Activated T-cell treated with anti-CD3 and anti-CD28 coated beads, Interleukin-2, amount 50 U/mL, for 48 hours (primary cell): ENCODE results near the gene GRP.
A peak's percentile ranks its signal among the peaks of the same experiment; 100 is the strongest.
"Not testable (repeated sequence)": the region's sequence is repeated elsewhere in the genome, so short reads cannot be mapped to it uniquely, and the experiment has no call there.

ENCODE experiments used
- DNase-seq, 2 experiments: peaks; one replicate each; pipeline ENCODE4 v3.0.0-alpha.2; 2020

GRP gene

GRCh38 chr18:59229701-59230443 is 9.9 kb downstream of the GRP start:
- DNase-seq, result no peak

DNA sequence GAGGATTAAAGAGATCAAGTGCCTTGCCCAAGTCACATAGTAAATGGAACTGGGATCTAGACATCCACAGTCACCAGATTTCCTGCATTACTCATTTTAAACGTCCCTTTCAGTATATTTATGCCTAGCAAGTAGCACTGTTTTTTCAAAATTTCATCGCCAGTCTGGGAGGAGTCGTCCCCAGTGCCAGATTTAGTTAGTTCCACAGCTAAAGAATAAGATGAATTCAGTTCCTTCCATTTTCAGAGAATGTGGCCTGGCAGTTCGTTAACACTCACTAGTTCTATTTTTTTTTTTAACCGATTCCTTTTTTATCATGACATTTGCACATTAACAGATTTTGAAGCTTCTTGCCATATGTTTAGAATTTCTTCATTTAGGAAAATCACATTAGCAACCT is 11.2 kb downstream of the GRP start:
- no peak for DNase-seq

DNA sequence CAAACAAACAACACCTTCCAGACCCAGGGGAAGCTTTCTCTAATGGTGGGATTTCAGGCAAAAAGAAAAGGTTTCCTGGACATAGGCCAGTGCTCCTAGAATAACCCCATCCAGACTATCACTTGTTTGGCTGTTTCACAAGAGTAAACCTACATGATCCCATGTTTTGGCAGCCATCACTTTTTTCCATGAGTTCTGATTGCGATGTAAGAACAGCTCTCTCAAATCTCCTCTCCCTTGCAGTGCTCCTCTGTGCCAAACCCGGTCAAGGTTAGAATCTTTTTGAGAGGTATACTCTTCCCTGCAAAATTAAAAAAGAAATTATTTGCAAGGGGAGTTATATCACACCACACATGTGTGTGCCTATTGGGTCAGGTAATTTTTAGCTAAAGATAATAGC is 11.9 kb downstream of the GRP start:
- no peak for DNase-seq

DNA sequence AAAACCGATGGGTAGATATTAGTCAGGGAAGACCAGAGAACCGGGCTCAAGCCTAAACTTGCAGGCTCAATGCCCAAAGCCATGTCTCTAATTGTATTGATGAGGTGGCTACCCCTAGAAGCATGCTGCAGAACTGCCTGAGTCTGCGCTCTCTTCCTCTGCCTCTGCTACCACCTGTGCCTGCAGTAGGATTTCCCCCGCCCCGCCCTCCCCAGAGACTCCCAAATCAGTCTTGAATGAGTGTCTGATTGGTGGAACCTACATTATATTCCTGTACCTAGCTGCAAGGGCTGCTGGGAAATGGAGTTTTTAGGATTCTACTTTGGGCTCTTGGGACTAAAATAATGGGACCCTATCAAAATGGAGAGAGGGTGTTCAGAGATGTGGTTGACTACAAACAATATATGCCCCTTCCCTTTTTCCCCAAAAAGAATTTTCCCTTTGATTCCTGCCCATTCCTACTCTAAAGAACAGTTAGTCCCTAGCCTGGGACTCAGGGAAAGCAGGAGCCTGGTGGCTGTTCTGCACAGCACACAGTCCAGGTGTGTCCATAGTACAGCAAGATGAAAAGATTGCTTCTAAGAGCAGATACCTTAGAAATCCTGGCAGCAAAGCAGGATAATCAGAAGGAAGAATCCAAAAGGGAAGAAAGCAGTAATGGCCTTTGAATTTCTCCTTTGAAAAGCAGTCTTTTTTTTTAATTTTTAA is 12.5 kb downstream of the GRP start:
- DNase-seq, result no peak

DNA sequence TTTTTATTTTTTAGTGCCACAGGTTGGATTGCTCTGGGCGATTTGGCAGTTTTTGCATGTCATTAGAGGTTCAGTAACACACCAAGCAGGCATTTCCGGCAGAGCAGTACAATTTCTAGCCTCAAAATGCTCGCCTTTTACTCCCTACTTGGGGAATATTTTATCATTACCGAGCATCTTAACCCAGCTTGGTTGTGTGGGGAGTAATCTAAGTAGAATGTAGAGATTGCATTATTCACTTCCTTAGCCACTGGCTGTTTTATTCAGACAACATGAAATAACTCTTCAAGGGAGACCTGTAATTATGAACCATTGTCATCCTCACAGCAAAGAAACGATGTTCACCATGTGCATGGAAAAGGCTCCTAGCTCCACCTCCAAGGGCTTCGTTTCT is 13.1 kb downstream of the GRP start:
- DNase-seq, result no peak

GRCh38 chr18:59238385-59238784 is 18.4 kb downstream of the GRP start:
- no peak for DNase-seq

GRCh38 chr18:59239642-59240041 is 19.7 kb downstream of the GRP start:
- no peak for DNase-seq

DNA sequence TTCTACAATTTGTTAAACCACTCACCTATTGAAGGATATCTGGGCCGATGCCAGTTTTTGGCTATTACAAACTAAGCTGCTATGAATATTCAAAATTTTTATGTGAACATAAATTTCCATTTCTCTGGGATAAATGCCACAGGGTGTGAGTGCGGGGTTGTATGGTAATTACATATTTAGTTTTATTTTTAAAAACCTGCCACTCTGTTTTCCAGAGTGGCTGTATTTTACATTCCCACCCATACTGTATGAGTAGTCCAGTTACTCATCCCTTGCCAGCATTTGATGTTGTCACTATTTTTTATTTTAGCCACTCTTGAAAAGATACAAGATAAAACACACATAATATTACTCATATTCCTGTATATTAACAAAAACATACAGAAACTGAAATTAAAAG is 22.9 kb downstream of the GRP start:
- DNase-seq, result no peak

- DNase-seq, result no peak
Observed at GRCh38 chr18:59246796-59247195, 26.8 kb downstream of the GRP start.

DNA sequence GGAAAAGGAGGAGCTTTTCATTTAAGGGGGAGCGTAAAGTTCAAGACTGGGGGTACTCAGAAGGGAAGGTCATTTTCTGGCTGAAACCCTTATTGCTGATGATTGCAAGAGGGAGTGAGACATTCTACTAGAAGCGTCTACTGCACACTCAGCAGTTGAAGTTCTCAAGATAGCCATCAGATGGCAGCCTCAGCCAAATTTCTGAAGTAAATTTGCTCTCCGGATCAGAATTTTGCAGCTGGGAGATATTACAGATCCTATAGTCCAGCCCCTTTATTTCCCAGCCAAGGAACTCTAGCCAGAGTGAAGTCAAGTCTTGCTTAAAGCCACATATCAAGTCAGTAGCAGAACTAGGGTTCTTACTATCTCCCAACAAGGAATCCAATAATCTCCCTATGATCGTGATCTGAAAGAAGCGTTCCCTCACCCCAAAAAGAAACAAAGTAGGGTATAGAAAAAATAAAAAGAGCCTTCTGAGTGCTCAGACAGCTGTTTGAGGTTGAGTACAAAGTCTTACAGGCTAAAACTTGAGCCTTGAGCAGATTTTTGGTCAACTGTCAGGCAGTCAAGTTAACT is 29.3 kb downstream of the GRP start:
- DNase-seq, result peak; percentile 26 to 51

DNA sequence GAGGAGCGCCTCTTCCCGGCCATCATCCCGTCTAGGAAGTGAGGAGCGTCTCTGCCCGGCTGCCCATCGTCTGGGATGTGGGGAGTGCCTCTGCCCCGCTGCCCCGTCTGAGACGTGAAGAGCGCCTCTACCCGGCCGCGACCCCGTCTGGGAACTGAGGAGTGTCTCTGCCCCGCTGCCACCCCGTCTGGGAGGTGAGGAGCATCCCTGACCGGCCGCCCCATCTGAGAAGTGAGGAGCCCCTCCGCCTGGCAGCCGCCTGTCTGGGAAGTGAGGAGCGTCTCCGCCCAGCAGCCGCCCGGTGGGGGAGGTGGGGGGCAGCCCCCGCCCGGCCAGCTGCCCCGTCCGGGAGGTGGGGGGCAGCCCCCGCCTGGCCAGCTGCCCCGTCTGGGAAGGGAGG is 35.5 kb downstream of the GRP start:
- not testable (repeated sequence) for DNase-seq

- DNase-seq, result not testable (repeated sequence)
Observed at GRCh38 chr18:59261842-59262241, 41.9 kb downstream of the GRP start.

GRCh38 chr18:59262243-59262642 is 42.3 kb downstream of the GRP start:
- DNase-seq, result not testable (repeated sequence)

GRCh38 chr18:59263661-59264060 is 43.7 kb downstream of the GRP start:
- DNase-seq, result no peak

- DNase-seq, result no peak
Observed at GRCh38 chr18:59264121-59264571, 44.2 kb downstream of the GRP start.

DNA sequence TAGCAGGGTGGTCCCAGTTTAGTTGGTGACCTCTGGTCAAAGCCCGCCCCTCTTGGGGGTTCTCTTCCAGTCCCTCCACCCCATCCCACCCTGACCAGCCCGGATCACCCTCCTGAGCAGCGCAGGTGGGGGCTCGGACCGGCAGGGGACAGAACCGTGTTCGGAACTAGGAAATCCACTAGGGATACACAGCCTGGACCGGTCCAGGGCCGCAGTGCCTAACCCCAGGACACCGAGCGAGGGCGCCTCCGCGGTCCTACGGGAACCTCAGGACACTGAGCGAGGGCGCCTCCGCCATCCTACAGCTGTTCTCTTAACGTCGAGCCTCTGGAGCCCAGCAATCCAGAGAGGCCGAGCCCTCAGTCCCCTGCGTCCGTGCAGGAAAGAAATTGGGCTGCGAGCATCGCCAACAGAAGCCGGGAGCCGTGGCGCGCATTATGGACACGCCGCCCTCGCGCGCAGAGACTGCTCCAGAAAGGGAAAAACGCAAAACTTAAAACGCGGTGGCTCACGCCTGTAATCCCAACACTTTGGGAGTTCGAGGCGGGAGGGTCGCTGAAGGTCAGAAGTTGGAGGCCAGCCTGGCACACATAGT is 44.8 kb downstream of the GRP start:
- no peak for DNase-seq

GRCh38 chr18:59265246-59265973 is 45.5 kb downstream of the GRP start:
- peak; percentile 59 to 70 for DNase-seq

DNA sequence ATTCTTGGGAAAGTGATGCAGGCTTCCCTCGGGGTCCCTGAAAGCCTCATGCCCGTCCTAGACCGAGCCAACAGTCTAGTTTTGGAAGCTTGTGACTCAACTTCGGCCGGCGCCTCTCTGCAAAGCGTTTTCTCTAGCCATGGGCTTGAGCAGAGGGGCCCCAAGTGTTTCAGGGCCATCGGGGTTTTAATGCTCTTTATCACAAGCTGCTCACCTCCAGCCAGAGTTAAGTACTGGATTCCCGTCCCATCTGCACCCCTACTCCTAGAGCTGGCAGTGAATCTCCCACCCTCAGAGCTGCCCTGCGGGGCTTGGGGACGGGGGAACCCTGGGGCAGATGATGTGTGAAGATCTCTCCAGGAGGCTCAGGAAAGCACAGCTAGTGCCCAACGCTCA is 46.0 kb downstream of the GRP start:
- DNase-seq, result no peak

- DNase-seq, result no peak
Observed at GRCh38 chr18:59266459-59266858, 46.5 kb downstream of the GRP start.

- DNase-seq, result no peak
Observed at GRCh38 chr18:59266886-59267502, 47.0 kb downstream of the GRP start.

DNA sequence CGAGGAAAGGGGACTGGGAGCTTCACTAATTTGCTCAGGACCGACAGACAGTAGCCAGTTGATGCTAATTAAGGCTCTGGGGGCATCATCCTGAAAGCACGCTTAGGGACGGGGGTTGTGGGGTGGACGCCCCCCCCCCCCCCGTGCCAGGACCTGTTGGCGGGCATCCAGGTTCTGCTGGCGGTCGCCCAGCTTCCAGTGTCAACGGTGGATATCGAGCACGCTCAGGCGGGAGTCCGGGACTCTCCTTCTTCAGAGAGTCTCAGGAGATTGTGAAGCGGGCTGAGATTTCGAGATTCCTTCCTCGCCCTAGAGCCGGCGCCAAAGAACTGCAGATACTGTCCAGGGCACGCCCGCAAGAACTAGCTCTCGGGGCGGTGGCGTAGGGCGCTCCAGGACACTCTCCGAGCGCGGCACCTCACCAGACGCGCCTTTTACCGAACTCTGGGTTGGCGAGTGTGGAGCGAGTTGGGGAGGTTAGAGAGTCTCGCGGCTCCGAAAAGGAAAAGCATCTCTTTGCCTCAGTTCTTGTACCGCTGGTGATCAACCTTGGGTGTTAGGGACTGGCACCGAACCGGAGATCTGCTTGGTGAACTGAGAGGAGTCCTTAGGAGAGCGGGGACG is 47.7 kb downstream of the GRP start:
- DNase-seq, result peak in 1 of 2 experiments; percentile 40

GRCh38 chr18:59268127-59268720 is 48.3 kb downstream of the GRP start:
- no peak for DNase-seq
